ENCODE measurements around the gene CCL1.

- no peak for TF ChIP-seq CTCF (IDR thresholded peaks at IDR 0.05; ENCODE audit: borderline replicate concordance, extremely low read depth, low read length, poor library complexity, severe bottlenecking)
- no peak for TF ChIP-seq EZH2 (IDR thresholded peaks at IDR 0.05; ENCODE audit: borderline replicate concordance, low read depth, low read length, severe bottlenecking)
These were observed 43.2 kb upstream of the CCL1 start for GRCh38 chr17:34406226-34406625.

All from DND-41 (cell line).